Lower lobe of right lung (tissue), 2 donors: ENCODE data around the gene TNFRSF13B. TPM values are rescaled to one million over a fixed set of nuclear protein-coding genes. Genes with fewer than 3 reads are reported as not detected.
A peak's percentile ranks its signal among the peaks of the same experiment; 100 is the strongest.
"Not testable (repeated sequence)": the region's sequence is repeated elsewhere in the genome, so short reads cannot be mapped to it uniquely, and the experiment has no call there.

Experiments used
- ATAC-seq, 2 donors: fragments of 200-7000 bp; cut with Tn5 transposase; one replicate each; pipeline ENCODE4 v1.9.1; 2020 to 2022; ENCODE audit warnings: mild to moderate bottlenecking in 2 of 2, moderate library complexity in 2 of 2
- DNase-seq: peaks from one replicate; pipeline ENCODE4 v3.0.0-alpha.2; 2020
- H3K27ac ChIP-seq: fragments of 200-600 bp; one replicate; pipeline ENCODE4 v1.8.0; 2022
- H3K27me3 ChIP-seq: fragments of 200-600 bp; one replicate; pipeline ENCODE4 v1.8.0; 2022; ENCODE audit warnings: low read depth
- H3K36me3 ChIP-seq: fragments of 200-600 bp; one replicate; pipeline ENCODE4 v1.8.0; 2022; ENCODE audit warnings: mild to moderate bottlenecking
- H3K4me1 ChIP-seq: fragments of 200-600 bp; one replicate; pipeline ENCODE4 v1.8.0; 2022
- H3K4me3 ChIP-seq: fragments of 200-600 bp; one replicate; pipeline ENCODE4 v1.8.0; 2022; ENCODE audit warnings: mild to moderate bottlenecking
- H3K9me3 ChIP-seq: fragments of 200-600 bp; one replicate; pipeline ENCODE4 v1.8.0; 2022
- CTCF ChIP-seq: fragments of 200-600 bp; IDR thresholded peaks from one replicate; pipeline ENCODE4 v1.8.0; 2022; ENCODE audit warnings: antibody characterized with exemption, mild to moderate bottlenecking
- intact Hi-C: fragments of 100-400 bp; cut with DNase I; formaldehyde crosslinking; loops from one replicate; pipeline ENCODE4 v1.11.0; 2022
- total RNA-seq: library from RNA; stranded (reverse); fragmentation: NEBNext Ultra II Directional; extraction: Animal tissue kit (Norgen Biotek cat#: 25700); gene quantifications from one replicate; pipeline ENCODE4 v1.2.1, GENCODE V29; 2021
- donor health status: DM: no; HTN: yes; CAD: no; lungs with severe emphysema.

TNFRSF13B gene
- total RNA-seq, 1 donor from 2014 or later: 0.27 TPM

DNA sequence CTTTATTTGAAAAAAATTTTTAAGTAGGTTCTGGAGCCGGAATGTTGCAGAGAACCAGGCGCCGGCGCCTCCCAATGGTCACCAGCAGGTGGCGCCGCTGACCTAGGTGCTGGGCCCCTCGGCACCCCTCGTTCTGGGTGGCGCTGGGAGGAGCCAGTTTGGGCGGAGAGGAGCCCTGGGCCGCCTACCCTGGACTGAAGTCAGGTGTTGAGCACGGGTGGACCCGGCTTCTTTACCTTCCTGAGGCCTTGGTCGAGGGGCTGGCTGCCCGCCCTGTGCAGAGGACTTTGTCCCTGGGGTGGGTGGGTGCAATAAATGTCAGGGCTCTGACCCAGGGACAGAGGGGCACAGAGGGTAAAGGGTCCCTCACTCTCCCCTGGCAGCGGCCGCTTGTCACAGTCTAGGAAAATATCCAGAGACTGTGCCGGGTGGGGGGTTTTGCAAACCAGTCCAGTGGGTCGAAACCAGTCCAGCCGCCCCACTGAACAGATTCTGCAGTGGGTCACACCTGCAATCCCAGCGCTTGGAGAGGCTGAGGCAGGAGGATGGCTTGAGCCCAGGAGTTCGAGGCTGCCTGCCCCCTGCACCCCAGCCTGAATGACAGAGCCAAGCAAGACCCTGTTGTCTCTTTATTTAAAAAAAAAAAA, 30.1 kb upstream of the TNFRSF13B start:
- DNase-seq (peak; percentile 88), ATAC-seq (peak; percentile 92 to 95)
- H3K36me3 ChIP-seq: no peaks in the 10 kb centered on the region
- H3K4me1 ChIP-seq: peaks cover 11% of the 10 kb centered on the region
- H3K27me3 ChIP-seq: no peaks in the 10 kb centered on the region
- no peaks in the 10 kb centered on the region for H3K9me3 ChIP-seq
- intact Hi-C loops: no loop called here
- H3K4me3 ChIP-seq: no peak overlapping the region
- H3K27ac ChIP-seq: no peak overlapping the region
- TF ChIP-seq CTCF: peak; percentile 97

GRCh38 chr17:17001076-17001777, 29.3 kb upstream of the TNFRSF13B start:
- TF ChIP-seq CTCF: no peak
- intact Hi-C loops: no loop called here
- Histone ChIP-seq H3K4me3 (no peak overlapping the region), H3K9me3 (no peaks in the 10 kb centered on the region), H3K27me3 (no peaks in the 10 kb centered on the region), H3K36me3 (no peaks in the 10 kb centered on the region), H3K4me1 (peaks cover 11% of the 10 kb centered on the region), H3K27ac (no peak overlapping the region)
- ATAC-seq: peak in 1 of 2 donors; percentile 3
- no peak for DNase-seq

DNA sequence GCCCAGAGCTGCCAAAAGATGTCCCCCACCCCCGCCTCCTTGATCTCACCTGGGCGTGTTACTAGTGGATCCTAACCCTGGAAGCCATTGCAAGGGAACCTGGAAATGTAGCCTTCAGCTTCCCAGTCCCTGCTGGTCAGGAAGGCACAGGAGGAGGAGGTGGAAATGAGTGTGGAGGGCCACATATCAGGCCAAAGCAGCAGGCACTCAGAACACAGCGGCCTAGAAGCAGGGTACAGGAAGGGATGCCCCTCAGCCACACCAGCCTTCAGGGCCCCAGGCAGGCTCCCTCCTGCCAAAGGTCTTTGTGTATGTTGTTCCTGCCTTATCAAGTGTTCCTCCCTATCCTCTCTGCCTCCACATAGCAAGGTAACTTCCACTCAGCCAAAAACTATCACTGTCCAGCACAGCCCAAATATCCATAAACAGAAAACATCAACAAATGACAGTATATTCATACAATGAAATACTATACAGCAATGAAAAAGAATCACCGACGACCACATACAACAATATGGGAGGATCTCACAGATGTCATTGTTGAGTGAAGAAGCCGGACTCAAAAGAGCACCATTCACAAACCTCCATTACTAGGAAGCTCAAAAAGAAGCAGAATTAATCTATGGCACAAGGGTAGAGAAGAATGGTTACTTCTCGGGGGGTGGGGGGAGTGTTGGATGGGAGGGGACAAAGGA, 28.2 kb upstream of the TNFRSF13B start:
- DNase-seq (no peak), ATAC-seq (no peak)
- TF ChIP-seq CTCF: no peak
- Histone ChIP-seq H3K4me1 (peaks cover 11% of the 10 kb centered on the region), H3K27ac (no peak overlapping the region), H3K4me3 (no peak overlapping the region), H3K36me3 (no peaks in the 10 kb centered on the region), H3K9me3 (no peaks in the 10 kb centered on the region), H3K27me3 (no peaks in the 10 kb centered on the region)
- intact Hi-C loops: no loop called here

GRCh38 chr17:16997514-16998429, 25.9 kb upstream of the TNFRSF13B start:
- ATAC-seq (peak in 1 of 2 donors; percentile 80), DNase-seq (no peak)
- no peaks in the 10 kb centered on the region for H3K36me3 ChIP-seq
- H3K27ac ChIP-seq: no peak overlapping the region
- H3K4me3 ChIP-seq: no peak overlapping the region
- H3K9me3 ChIP-seq: no peaks in the 10 kb centered on the region
- no peak for TF ChIP-seq CTCF
- H3K4me1 ChIP-seq: peaks cover 11% of the 10 kb centered on the region
- no peaks in the 10 kb centered on the region for H3K27me3 ChIP-seq
- intact Hi-C loops: no loop called here

DNA sequence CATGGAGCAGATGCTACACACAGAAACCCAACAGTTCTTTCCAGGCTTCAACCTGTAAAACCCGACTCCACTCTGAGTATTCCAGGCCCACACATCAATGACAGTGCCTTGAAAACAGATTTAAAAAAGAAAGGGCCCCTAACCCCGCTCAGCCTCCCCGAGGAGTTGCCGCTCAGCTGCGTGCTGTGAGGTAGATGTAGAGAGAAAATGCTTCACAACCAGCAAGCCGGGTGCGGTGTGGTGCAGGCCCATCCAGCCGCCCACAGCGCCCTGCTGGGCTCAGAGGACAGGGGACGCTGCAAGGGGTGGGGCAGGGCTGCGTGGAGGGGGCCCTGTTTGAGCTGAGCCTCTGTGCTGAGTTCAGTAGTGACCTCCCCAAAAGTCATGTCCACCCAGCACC, 24.8 kb upstream of the TNFRSF13B start:
- H3K36me3 ChIP-seq, H3K4me3 ChIP-seq, ATAC-seq, DNase-seq, H3K9me3 ChIP-seq, H3K27me3 ChIP-seq, intact Hi-C loops, H3K27ac ChIP-seq, H3K4me1 ChIP-seq: not testable (repeated sequence)
